ENCODE data around the gene CCSER2.

- TF ChIP-seq POLR2A (IDR thresholded peaks at IDR 0.05; ENCODE audit: borderline replicate concordance, extremely low read depth, insufficient read depth, insufficient read length): no peak
- TF ChIP-seq, protein P1, sequence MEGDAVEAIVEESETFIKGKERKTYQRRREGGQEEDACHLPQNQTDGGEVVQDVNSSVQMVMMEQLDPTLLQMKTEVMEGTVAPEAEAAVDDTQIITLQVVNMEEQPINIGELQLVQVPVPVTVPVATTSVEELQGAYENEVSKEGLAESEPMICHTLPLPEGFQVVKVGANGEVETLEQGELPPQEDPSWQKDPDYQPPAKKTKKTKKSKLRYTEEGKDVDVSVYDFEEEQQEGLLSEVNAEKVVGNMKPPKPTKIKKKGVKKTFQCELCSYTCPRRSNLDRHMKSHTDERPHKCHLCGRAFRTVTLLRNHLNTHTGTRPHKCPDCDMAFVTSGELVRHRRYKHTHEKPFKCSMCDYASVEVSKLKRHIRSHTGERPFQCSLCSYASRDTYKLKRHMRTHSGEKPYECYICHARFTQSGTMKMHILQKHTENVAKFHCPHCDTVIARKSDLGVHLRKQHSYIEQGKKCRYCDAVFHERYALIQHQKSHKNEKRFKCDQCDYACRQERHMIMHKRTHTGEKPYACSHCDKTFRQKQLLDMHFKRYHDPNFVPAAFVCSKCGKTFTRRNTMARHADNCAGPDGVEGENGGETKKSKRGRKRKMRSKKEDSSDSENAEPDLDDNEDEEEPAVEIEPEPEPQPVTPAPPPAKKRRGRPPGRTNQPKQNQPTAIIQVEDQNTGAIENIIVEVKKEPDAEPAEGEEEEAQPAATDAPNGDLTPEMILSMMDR (IDR thresholded peaks at IDR 0.05 in 2 of 3, conservative IDR thresholded peaks at IDR 0.05 in 1 of 3; ENCODE audit: borderline replicate concordance in 1 of 3, insufficient read depth in 1 of 3, low read depth in 2 of 3, low read length in 2 of 3): peak in 2 of 3 experiments; percentile 21 to 40; a peak in 3 of 6 replicates
- TF ChIP-seq REST (IDR thresholded peaks at IDR 0.05; ENCODE audit: low read depth): no peak
- TF ChIP-seq EZH2phosphoT487 (IDR thresholded peaks at IDR 0.05; ENCODE audit: borderline replicate concordance): no peak
- no peak for TF ChIP-seq EZH2 (IDR thresholded peaks at IDR 0.05)
- no peak for TF ChIP-seq ZNF274 (IDR thresholded peaks at IDR 0.05; ENCODE audit: low read depth, low read length)
Measured at GRCh38 chr10:84341538-84341856, 13.1 kb downstream of the CCSER2 start.
